Peyer's patch (tissue), 4 donors: Measurements from ENCODE around the gene ZDHHC17. TPM values are rescaled to one million over a fixed set of nuclear protein-coding genes. Genes with fewer than 3 reads are reported as not detected.

Experiments
- DNase-seq, 3 donors: peaks; one replicate each; pipeline ENCODE4 v3.0.0-alpha.2; 2017 to 2019
- H3K27ac ChIP-seq, 4 donors: fragments of 200-600 bp; sonication (generic); one replicate each; pipeline ENCODE4 v1.5.1; 2016 to 2019
- H3K27me3 ChIP-seq, 2 donors: fragments of 200-600 bp; sonication (generic); one replicate each; pipeline ENCODE4 v1.5.1; 2019
- H3K36me3 ChIP-seq, 3 donors: fragments of 200-600 bp; sonication (generic); one replicate each; pipeline ENCODE4 v1.5.1; 2016 to 2019
- H3K4me1 ChIP-seq, 4 donors: fragments of 200-600 bp; sonication (generic); one replicate each; pipeline ENCODE4 v1.5.1; 2016 to 2019
- H3K4me3 ChIP-seq, 4 donors: fragments of 200-600 bp; sonication (generic); 1 replicate in 3 of 4; 2 replicates in 1 of 4; pipeline ENCODE4 v1.5.1; 2016 to 2019; ENCODE audit warnings: mild to moderate bottlenecking in 1 of 4
- H3K9me3 ChIP-seq, 4 donors: fragments of 200-600 bp; sonication (generic); one replicate each; pipeline ENCODE4 v1.5.1; 2016 to 2019; ENCODE audit warnings: mild to moderate bottlenecking in 1 of 4
- POLR2A ChIP-seq, 2 donors: fragments of 450-650 bp; IDR thresholded peaks; one replicate each; pipeline ENCODE4 v1.5.1; 2017; ENCODE audit warnings: antibody characterized with exemption in 2 of 2, mild to moderate bottlenecking in 2 of 2, moderate library complexity in 2 of 2
- total RNA-seq, 4 donors: library from RNA; depleted of rRNA; stranded (reverse); fragments of >200 nt; gene quantifications; one replicate each; pipeline ENCODE4 v1.1.0, GENCODE V29; 2016
- TF ChIP-seq, protein P1 (sequence below), 6 experiments: fragments of 450-650 bp in 4 of 6; fragments of 200-600 bp in 2 of 6; sonication (generic) in 1 of 6; IDR thresholded peaks; one replicate each; pipeline ENCODE4 v1.5.1; 2017 to 2019; ENCODE audit warnings: antibody characterized with exemption in 6 of 6, mild to moderate bottlenecking in 3 of 6, moderate library complexity in 1 of 6

Gene ZDHHC17
- total RNA-seq, 4 donors from 2014 or later = 14.7 to 88.3 (median 32.5) TPM

DNA sequence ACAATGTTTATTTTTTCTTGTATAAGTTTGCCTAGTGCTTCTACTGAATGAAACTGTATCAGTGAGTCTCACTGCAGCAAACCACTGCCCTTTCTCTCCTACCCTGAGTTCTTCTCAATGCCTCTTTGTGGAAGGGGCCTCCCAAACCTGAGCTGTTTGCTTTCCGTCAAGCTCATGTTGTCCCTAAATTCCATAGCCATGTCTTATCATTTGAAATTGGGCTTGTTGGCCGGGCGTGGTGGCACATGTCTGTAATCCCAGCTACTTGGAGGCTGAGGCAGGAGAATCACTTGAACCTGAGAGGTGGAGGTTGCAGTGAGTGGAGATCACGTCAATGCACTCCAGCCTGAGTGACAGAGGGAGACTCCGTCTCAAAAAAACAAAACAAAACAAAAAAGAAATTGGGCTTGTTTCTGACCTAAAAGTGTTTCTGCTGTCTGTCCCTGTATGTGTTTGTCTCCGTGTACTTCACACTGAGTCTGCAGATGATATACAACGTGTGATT lies 116.7 kb downstream of the ZDHHC17 start:
- no peaks in the 10 kb centered on the region for H3K27me3 ChIP-seq
- H3K4me3 ChIP-seq = no peak overlapping the region
- peaks cover 0 to 3% (median 0%) of the 10 kb centered on the region in 4 donors for H3K4me1 ChIP-seq
- H3K27ac ChIP-seq = peak overlapping the region in 2 of 4 donors; percentile 1 to 78
- H3K36me3 ChIP-seq = no peaks in the 10 kb centered on the region
- DNase-seq = no peak
- H3K9me3 ChIP-seq = no peaks in the 10 kb centered on the region
- TF ChIP-seq, protein P1, sequence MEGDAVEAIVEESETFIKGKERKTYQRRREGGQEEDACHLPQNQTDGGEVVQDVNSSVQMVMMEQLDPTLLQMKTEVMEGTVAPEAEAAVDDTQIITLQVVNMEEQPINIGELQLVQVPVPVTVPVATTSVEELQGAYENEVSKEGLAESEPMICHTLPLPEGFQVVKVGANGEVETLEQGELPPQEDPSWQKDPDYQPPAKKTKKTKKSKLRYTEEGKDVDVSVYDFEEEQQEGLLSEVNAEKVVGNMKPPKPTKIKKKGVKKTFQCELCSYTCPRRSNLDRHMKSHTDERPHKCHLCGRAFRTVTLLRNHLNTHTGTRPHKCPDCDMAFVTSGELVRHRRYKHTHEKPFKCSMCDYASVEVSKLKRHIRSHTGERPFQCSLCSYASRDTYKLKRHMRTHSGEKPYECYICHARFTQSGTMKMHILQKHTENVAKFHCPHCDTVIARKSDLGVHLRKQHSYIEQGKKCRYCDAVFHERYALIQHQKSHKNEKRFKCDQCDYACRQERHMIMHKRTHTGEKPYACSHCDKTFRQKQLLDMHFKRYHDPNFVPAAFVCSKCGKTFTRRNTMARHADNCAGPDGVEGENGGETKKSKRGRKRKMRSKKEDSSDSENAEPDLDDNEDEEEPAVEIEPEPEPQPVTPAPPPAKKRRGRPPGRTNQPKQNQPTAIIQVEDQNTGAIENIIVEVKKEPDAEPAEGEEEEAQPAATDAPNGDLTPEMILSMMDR (IDR thresholded peaks at IDR 0.05) = no peak
- TF ChIP-seq POLR2A (IDR thresholded peaks at IDR 0.05) = no peak

DNA sequence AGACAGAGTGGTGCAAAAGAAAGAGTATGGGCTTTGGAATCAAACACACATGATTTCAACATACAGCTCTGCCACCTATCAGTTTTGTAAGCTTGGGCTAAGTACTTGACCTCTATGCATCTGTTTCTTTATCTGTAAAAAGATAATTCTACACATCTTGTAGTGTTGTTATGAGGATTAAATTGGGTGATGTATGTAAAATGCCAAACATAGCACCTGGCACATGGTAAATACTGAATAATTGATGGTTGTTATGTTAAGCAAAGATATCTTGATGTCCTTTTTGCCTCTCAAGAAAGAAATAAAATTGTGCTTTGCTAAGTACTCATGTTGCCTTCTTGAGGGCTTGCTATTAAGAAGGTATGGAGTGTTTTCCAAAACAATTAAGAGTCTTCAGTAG lies 117.2 kb downstream of the ZDHHC17 start:
- H3K36me3 ChIP-seq = no peaks in the 10 kb centered on the region
- H3K27me3 ChIP-seq = no peaks in the 10 kb centered on the region
- no peak for DNase-seq
- TF ChIP-seq, protein P1 (IDR thresholded peaks at IDR 0.05) = no peak
- TF ChIP-seq POLR2A (IDR thresholded peaks at IDR 0.05) = no peak
- peaks cover 0 to 3% (median 0%) of the 10 kb centered on the region in 4 donors for H3K4me1 ChIP-seq
- no peaks in the 10 kb centered on the region for H3K9me3 ChIP-seq
- no peak overlapping the region for H3K4me3 ChIP-seq
- no peak overlapping the region for H3K27ac ChIP-seq

DNA sequence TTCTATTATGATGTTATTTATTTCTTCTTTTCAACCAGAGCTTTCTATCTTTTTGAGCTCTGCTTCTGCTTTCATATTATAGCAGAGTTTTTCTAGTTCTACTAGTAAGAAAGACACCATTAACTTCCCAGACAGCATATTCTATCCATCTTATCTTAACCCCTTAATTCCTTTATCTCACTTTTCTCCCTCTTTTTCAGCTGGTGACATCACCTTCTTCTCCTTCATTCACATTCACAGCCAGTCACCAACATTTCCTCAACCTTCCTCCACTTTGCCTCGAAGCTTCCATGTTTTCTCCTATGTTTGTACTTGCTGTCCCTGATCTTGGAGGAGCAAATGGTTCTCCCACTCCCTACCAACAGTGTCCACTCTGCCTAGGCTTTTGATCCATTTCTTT lies 118.5 kb downstream of the ZDHHC17 start:
- no peak for DNase-seq
- Histone ChIP-seq H3K9me3 (no peaks in the 10 kb centered on the region), H3K4me1 (peaks cover 0 to 3% (median 0%) of the 10 kb centered on the region in 4 donors), H3K36me3 (no peaks in the 10 kb centered on the region), H3K27ac (no peak overlapping the region), H3K27me3 (no peaks in the 10 kb centered on the region), H3K4me3 (no peak overlapping the region)
- no peak for TF ChIP-seq POLR2A (IDR thresholded peaks at IDR 0.05)

DNA sequence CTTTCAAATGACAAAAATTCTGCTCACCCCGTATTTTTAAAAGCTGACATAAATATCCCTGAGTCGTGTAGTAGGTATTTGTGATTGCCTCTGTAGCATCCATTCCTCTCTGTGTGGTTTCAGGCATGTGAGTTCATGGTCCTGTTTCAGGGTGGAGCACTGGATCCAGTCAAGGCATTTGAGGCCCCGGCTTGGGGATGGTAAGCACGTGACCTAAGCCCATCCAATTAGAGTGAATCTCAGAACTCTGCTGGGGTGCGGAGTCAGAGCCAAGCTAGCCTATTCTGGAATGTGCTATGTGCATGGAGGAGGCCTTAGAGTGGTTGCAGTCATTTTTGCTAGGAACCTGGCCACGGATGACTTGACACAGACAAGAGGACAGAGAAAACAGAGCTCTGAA lies 119.2 kb downstream of the ZDHHC17 start:
- DNase-seq = no peak
- no peaks in the 10 kb centered on the region for H3K36me3 ChIP-seq
- TF ChIP-seq POLR2A (IDR thresholded peaks at IDR 0.05) = no peak
- TF ChIP-seq, protein P1 (IDR thresholded peaks at IDR 0.05) = no peak
- H3K4me1 ChIP-seq = peaks cover 0 to 2% (median 0%) of the 10 kb centered on the region in 4 donors
- H3K9me3 ChIP-seq = no peaks in the 10 kb centered on the region
- H3K27me3 ChIP-seq = no peaks in the 10 kb centered on the region
- H3K27ac ChIP-seq = no peak overlapping the region
- H3K4me3 ChIP-seq = no peak overlapping the region

DNA sequence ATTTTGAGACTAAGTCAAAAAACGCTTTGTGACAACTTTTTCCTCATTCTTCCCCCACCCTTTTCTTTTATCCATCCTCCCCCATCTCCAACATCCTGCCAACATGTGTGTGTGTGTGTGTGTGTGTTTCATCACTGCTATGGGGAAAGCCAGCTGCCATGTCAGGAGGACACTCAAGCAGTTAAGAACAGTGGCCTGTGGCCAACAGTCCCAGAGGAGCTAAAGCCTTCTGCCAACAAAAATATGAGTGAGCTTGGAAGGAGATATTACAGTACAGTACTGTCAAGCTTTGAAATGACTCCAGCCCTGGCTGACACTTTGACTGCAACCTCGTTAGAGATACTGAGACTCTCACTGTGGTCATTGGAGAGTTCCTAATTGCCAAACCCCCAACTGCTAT lies 119.9 kb downstream of the ZDHHC17 start:
- Histone ChIP-seq H3K9me3 (no peaks in the 10 kb centered on the region), H3K4me1 (no peaks in the 10 kb centered on the region), H3K36me3 (no peaks in the 10 kb centered on the region), H3K27ac (no peak overlapping the region), H3K4me3 (no peak overlapping the region), H3K27me3 (no peaks in the 10 kb centered on the region)
- no peak for DNase-seq
- TF ChIP-seq POLR2A (IDR thresholded peaks at IDR 0.05) = no peak
- TF ChIP-seq, protein P1 (IDR thresholded peaks at IDR 0.05) = no peak

DNA sequence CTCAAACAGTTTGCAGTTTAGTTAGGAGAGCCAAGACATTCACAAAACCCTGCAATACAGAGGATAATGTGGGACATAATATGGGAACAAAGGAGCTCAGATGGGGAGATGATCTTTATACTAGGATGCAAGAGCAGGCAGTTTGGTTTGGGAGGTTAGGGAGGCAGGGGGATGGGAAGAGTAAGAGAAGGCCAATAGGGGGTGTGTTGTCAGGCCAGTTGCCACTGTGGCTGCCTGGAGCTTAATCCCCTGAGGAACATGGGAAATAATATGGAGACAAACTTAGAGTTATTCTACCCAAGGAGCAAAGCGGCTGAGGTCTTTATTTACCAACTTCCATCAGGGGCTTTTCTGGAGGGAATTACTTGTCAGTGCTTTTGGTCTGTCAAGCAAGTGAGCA lies 124.9 kb downstream of the ZDHHC17 start:
- H3K9me3 ChIP-seq = no peaks in the 10 kb centered on the region
- no peak for DNase-seq
- no peak overlapping the region for H3K27ac ChIP-seq
- no peak overlapping the region for H3K4me3 ChIP-seq
- no peaks in the 10 kb centered on the region for H3K27me3 ChIP-seq
- no peaks in the 10 kb centered on the region for H3K36me3 ChIP-seq
- H3K4me1 ChIP-seq = no peaks in the 10 kb centered on the region
- TF ChIP-seq, protein P1 (IDR thresholded peaks at IDR 0.05) = no peak
- TF ChIP-seq POLR2A (IDR thresholded peaks at IDR 0.05) = no peak
